Liver (tissue), 9 donors: Measurements from ENCODE around the gene HS6ST3. TPM values are rescaled to one million over a fixed set of nuclear protein-coding genes. Genes with fewer than 3 reads are reported as not detected.

ENCODE experiments used
- DNase-seq: peaks from one replicate; pipeline ENCODE4 v3.0.0-alpha.2; 2017; ENCODE audit warnings: low spot score
- H3K27ac ChIP-seq, 2 donors: one replicate each; pipeline ENCODE4 v1.7.0; 2013; ENCODE audit warnings: inconsistent platforms in 2 of 2, low read length in 2 of 2, control low read depth in 1 of 2, low read depth in 1 of 2, mild to moderate bottlenecking in 1 of 2
- H3K27me3 ChIP-seq, 4 donors: one replicate each; pipeline versions ENCODE4 v1.6.1 to v1.7.0; 2013; ENCODE audit warnings: low read length in 3 of 4, inconsistent platforms in 1 of 4, mild to moderate bottlenecking in 1 of 4, moderate library complexity in 1 of 4; ENCODE audit not compliant: control insufficient read depth in 4 of 4, insufficient read depth in 4 of 4
- H3K36me3 ChIP-seq, 4 donors: one replicate each; pipeline versions ENCODE4 v1.6.1 to v1.7.0; 2013; ENCODE audit warnings: low read length in 3 of 4, mild to moderate bottlenecking in 3 of 4, low read depth in 1 of 4, moderate library complexity in 1 of 4; ENCODE audit not compliant: control insufficient read depth in 4 of 4, insufficient read depth in 3 of 4
- H3K4me1 ChIP-seq, 4 donors: one replicate each; pipeline versions ENCODE4 v1.6.1 to v1.7.0; 2013; ENCODE audit warnings: low read length in 3 of 4, mild to moderate bottlenecking in 3 of 4, moderate library complexity in 1 of 4; ENCODE audit not compliant: control insufficient read depth in 4 of 4, insufficient read depth in 4 of 4
- H3K4me3 ChIP-seq, 3 donors: one replicate each; pipeline versions ENCODE4 v1.6.1 to v1.7.0; 2013; ENCODE audit warnings: low read length in 3 of 3, control low read depth in 1 of 3, low read depth in 1 of 3, mild to moderate bottlenecking in 1 of 3
- H3K9ac ChIP-seq, 2 donors: one replicate each; pipeline ENCODE4 v1.7.0; 2013; ENCODE audit warnings: low read length in 2 of 2, mild to moderate bottlenecking in 2 of 2, moderate library complexity in 2 of 2, control low read depth in 1 of 2, low read depth in 1 of 2
- H3K9me3 ChIP-seq, 4 donors: one replicate each; pipeline versions ENCODE4 v1.6.1 to v1.7.0; 2013; ENCODE audit warnings: low read length in 3 of 4; ENCODE audit not compliant: control insufficient read depth in 4 of 4
- CTCF ChIP-seq: fragments of 150-350 bp; IDR thresholded peaks from 2 replicates; pipeline ENCODE4 v1.5.1; 2017; ENCODE audit warnings: improper control_type of control experiment, low read depth, low read length; ENCODE audit not compliant: missing input control
- EGR1 ChIP-seq, 2 donors: IDR thresholded peaks; 2 replicates each; pipeline ENCODE4 v1.6.1; 2016 to 2018; ENCODE audit warnings: antibody characterized with exemption in 2 of 2, low read depth in 2 of 2
- FOXA1 ChIP-seq: IDR thresholded peaks from 2 replicates; pipeline ENCODE4 v1.6.1; 2016; ENCODE audit warnings: antibody characterized with exemption
- HNF4A ChIP-seq, 2 donors: conservative IDR thresholded peaks; 2 replicates each; pipeline ENCODE4 v1.6.1; 2016; ENCODE audit warnings: antibody characterized with exemption in 2 of 2, mild to moderate bottlenecking in 2 of 2
- HNF4G ChIP-seq: IDR thresholded peaks from 2 replicates; pipeline ENCODE4 v1.6.1; 2016; ENCODE audit warnings: antibody characterized with exemption
- JUND ChIP-seq, 2 donors: IDR thresholded peaks; 2 replicates each; pipeline ENCODE4 v1.6.1; 2016; ENCODE audit warnings: antibody characterized with exemption in 2 of 2
- MAX ChIP-seq: IDR thresholded peaks from 2 replicates; pipeline ENCODE4 v1.6.1; 2016; ENCODE audit warnings: antibody characterized with exemption
- RAD21 ChIP-seq, 2 donors: IDR thresholded peaks; 2 replicates each; pipeline ENCODE4 v1.6.1; 2016; ENCODE audit warnings: antibody characterized with exemption in 2 of 2, mild to moderate bottlenecking in 2 of 2
- REST ChIP-seq: IDR thresholded peaks from 2 replicates; pipeline ENCODE4 v1.6.1; 2016; ENCODE audit warnings: antibody characterized with exemption, mild to moderate bottlenecking
- SP1 ChIP-seq: IDR thresholded peaks from 2 replicates; pipeline ENCODE4 v1.6.1; 2018; ENCODE audit warnings: antibody characterized with exemption, mild to moderate bottlenecking
- TAF1 ChIP-seq: conservative IDR thresholded peaks from 2 replicates; pipeline ENCODE4 v1.6.1; 2016; ENCODE audit warnings: antibody characterized with exemption, mild to moderate bottlenecking
- WGBS: extraction: QIAGEN DNeasy Blood & Tissue Kit; methylation state at CpG from one replicate; pipeline ENCODE4 v1.1.7; 2013; 5-methylcytosine and 5-hydroxymethylcytosine counted together
- polyA plus RNA-seq, 2 donors: library from polyadenylated mRNA; stranded (reverse) in 1 of 2; unstranded in 1 of 2; fragments of 200-250 nt in 1 of 2; fragments of >200 nt in 1 of 2; fragmentation: Nextera tagmentation in 1 of 2; extraction: Ambion mirVana in 1 of 2; gene quantifications; one replicate each; pipeline versions ENCODE4 v1.2.1 to v1.2.3, GENCODE V29; 2013 to 2015
- total RNA-seq, 2 donors: library from RNA; depleted of rRNA; stranded (reverse); fragments of >200 nt; gene quantifications; one replicate each; pipeline ENCODE4 v1.2.3, GENCODE V29; 2014
- TF ChIP-seq, protein P1 (sequence below): IDR thresholded peaks from 2 replicates; pipeline ENCODE4 v1.6.1; 2016; ENCODE audit warnings: antibody characterized with exemption
- TF ChIP-seq, protein P2 (sequence below): IDR thresholded peaks from 2 replicates; pipeline ENCODE4 v1.6.1; 2016; ENCODE audit warnings: antibody characterized with exemption
- donor health status: healthy.
- donor health status: healthy.
- donor health status: healthy.
- donor health status: healthy.
- donor health status: healthy.

Gene HS6ST3
- total and polyA plus RNA-seq, 4 donors = under 0.01 TPM; not detected in 3

DNA sequence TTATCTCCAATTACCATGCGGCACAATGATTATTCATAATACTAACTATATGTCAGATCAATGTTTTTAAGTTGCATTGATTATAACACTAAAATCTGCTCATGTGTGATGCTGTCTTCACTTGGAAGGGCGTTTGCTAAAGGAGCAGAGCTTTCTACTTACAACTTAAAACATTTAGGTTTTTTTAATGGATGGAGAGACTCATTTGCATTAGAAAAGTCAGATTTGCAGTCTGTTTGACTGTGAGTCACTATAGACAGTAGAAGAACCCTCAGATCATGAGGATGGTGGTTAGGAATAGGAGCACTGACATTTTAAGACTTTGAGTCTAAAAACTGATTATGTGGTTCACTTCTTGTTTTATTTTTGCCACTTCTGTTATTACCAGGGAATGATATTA lies 364.6 kb downstream of the HS6ST3 start:
- Histone ChIP-seq H3K4me1 (peaks cover 0 to 4% (median 0%) of the 10 kb centered on the region in 4 donors), H3K36me3 (no peaks in the 10 kb centered on the region), H3K27me3 (no peaks in the 10 kb centered on the region), H3K9ac (no peak overlapping the region), H3K27ac (no peak overlapping the region), H3K4me3 (no peak overlapping the region), H3K9me3 (no peaks in the 10 kb centered on the region)
- TF ChIP-seq HNF4G (no peak), FOXA1 (no peak), TAF1 (no peak), JUND (IDR thresholded peaks at IDR 0.05) (no peak), MAX (no peak), RAD21 (IDR thresholded peaks at IDR 0.05) (no peak), EGR1 (IDR thresholded peaks at IDR 0.05; ENCODE audit: low read depth in 2 of 2) (no peak), SP1 (no peak)
- TF ChIP-seq, protein P1, sequence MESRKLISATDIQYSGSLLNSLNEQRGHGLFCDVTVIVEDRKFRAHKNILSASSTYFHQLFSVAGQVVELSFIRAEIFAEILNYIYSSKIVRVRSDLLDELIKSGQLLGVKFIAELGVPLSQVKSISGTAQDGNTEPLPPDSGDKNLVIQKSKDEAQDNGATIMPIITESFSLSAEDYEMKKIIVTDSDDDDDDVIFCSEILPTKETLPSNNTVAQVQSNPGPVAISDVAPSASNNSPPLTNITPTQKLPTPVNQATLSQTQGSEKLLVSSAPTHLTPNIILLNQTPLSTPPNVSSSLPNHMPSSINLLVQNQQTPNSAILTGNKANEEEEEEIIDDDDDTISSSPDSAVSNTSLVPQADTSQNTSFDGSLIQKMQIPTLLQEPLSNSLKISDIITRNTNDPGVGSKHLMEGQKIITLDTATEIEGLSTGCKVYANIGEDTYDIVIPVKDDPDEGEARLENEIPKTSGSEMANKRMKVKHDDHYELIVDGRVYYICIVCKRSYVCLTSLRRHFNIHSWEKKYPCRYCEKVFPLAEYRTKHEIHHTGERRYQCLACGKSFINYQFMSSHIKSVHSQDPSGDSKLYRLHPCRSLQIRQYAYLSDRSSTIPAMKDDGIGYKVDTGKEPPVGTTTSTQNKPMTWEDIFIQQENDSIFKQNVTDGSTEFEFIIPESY = no peak
- TF ChIP-seq, protein P2, sequence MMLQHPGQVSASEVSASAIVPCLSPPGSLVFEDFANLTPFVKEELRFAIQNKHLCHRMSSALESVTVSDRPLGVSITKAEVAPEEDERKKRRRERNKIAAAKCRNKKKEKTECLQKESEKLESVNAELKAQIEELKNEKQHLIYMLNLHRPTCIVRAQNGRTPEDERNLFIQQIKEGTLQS = no peak
- DNase-seq = no peak
- 17% methylated on average over 2 of the region's 2 CpGs for WGBS

GRCh38 chr13:96460609-96461008 lies 370.7 kb downstream of the HS6ST3 start:
- TF ChIP-seq HNF4A (conservative IDR thresholded peaks at IDR 0.05) = no peak
- no peak for TF ChIP-seq CTCF
- no peak for TF ChIP-seq REST
- no peak for TF ChIP-seq TAF1
- no peak for TF ChIP-seq HNF4G
- TF ChIP-seq FOXA1 = no peak
- Histone ChIP-seq H3K27me3 (no peaks in the 10 kb centered on the region), H3K27ac (no peak overlapping the region), H3K9me3 (no peaks in the 10 kb centered on the region), H3K4me1 (peaks cover 0 to 5% (median 2%) of the 10 kb centered on the region in 4 donors), H3K4me3 (no peak overlapping the region), H3K36me3 (no peaks in the 10 kb centered on the region), H3K9ac (no peak overlapping the region)
- no peak for DNase-seq
- WGBS = 89% methylated on average over 2 of the region's 2 CpGs
